Ammon's horn (tissue), 1 donor: ENCODE data around the gene ZNF324.
"Not testable (repeated sequence)": the region's sequence is repeated elsewhere in the genome, so short reads cannot be mapped to it uniquely, and the experiment has no call there.

Experiments used
- DNase-seq: peaks from one replicate; pipeline ENCODE4 v3.0.0-alpha.2; 2016; ENCODE audit warnings: low spot score

The ZNF324 gene

GRCh38 chr19:58471736-58472135 is 4.9 kb downstream of the ZNF324 start:
- DNase-seq = no peak

GRCh38 chr19:58473775-58474174 is 6.9 kb downstream of the ZNF324 start:
- DNase-seq = no peak

- no peak for DNase-seq
Measured at GRCh38 chr19:58474291-58474996, 7.6 kb downstream of the ZNF324 start.

GRCh38 chr19:58474997-58475713 is 8.3 kb downstream of the ZNF324 start:
- DNase-seq = no peak

- peak; percentile 99 for DNase-seq
Measured at GRCh38 chr19:58475714-58476497, 9.0 kb downstream of the ZNF324 start, which contains the start of gene ZNF446. TSS of gene ZNF446 (plus strand) at chr19:58476352. CDS start at chr19:58477219, 867 bp downstream.

GRCh38 chr19:58476498-58477015 is 9.7 kb downstream of the ZNF324 start:
- DNase-seq = no peak

- DNase-seq = no peak
Measured at GRCh38 chr19:58477130-58477529, 10.2 kb downstream of the ZNF324 start.

- no peak for DNase-seq
Measured at GRCh38 chr19:58477871-58478270, 11.0 kb downstream of the ZNF324 start.

- no peak for DNase-seq
Measured at GRCh38 chr19:58479303-58479702, 12.4 kb downstream of the ZNF324 start.

GRCh38 chr19:58479736-58480480 is 13.0 kb downstream of the ZNF324 start:
- no peak for DNase-seq

- no peak for DNase-seq
Measured at GRCh38 chr19:58480481-58480830, 13.6 kb downstream of the ZNF324 start.

GRCh38 chr19:58480831-58481230 is 14.0 kb downstream of the ZNF324 start:
- no peak for DNase-seq

GRCh38 chr19:58482372-58482771 is 15.5 kb downstream of the ZNF324 start:
- DNase-seq = no peak

- DNase-seq = no peak
Measured at GRCh38 chr19:58483776-58484175, 16.9 kb downstream of the ZNF324 start.

GRCh38 chr19:58484349-58484748 is 17.5 kb downstream of the ZNF324 start:
- DNase-seq = not testable (repeated sequence)

GRCh38 chr19:58491393-58491792 is 24.5 kb downstream of the ZNF324 start:
- DNase-seq = no peak

- DNase-seq = no peak
Measured at GRCh38 chr19:58492265-58492664, 25.4 kb downstream of the ZNF324 start.

- DNase-seq = peak; percentile 2
Measured at GRCh38 chr19:58497634-58498170, 30.8 kb downstream of the ZNF324 start.

GRCh38 chr19:58498316-58499020 is 31.6 kb downstream of the ZNF324 start:
- DNase-seq = peak; percentile 4

- peak; percentile 99 for DNase-seq
Measured at GRCh38 chr19:58499021-58499927, 32.4 kb downstream of the ZNF324 start.
